GM18502 (cell line): ENCODE data around the gene CNGB1.
"Not testable (repeated sequence)": the region's sequence is repeated elsewhere in the genome, so short reads cannot be mapped to it uniquely, and the experiment has no call there.

Source experiments
- ATAC-seq: cut with Tn5 transposase; IDR thresholded peaks from one replicate; pipeline ENCODE4 v1.9.1; 2021; ENCODE audit warnings: mild to moderate bottlenecking; ENCODE audit not compliant: unreplicated experiment, poor library complexity

CNGB1 gene

DNA sequence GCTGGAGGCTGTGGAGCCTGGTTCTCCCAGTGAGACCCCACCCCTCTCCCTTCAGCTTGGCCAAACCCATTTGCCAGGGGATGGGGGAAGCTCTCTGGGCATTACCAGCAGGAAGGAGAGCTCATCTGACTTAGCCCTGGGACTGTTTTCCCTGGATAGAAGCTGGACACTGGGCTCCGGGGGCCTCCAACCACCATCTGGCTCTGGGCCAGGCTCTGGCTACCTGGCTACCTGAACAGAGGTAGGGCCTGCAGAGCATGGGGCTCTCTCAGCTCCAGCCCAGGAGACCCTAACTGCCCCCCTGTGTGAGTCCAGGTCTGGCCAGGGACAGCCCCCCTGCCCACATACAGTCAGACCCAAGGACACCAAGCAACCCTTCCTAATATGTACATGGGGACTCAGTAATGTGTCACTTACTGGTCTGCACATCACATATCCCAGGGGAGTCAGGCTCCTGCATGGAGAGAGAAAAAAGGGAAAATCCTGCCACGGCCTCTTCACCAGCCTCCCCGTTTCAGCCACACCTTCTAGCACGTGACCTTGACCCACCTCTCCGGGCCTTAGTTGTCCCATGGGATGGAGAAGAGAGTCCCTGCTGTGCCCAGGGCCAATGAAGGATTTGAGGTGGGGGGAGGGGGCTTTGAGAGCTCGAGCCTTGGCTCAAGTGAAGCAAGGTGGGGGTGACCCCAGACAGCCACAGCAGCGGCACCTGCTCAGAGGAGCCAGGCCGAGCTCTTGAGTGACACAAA lies 13.8 kb downstream of the CNGB1 start:
- no peak for ATAC-seq

DNA sequence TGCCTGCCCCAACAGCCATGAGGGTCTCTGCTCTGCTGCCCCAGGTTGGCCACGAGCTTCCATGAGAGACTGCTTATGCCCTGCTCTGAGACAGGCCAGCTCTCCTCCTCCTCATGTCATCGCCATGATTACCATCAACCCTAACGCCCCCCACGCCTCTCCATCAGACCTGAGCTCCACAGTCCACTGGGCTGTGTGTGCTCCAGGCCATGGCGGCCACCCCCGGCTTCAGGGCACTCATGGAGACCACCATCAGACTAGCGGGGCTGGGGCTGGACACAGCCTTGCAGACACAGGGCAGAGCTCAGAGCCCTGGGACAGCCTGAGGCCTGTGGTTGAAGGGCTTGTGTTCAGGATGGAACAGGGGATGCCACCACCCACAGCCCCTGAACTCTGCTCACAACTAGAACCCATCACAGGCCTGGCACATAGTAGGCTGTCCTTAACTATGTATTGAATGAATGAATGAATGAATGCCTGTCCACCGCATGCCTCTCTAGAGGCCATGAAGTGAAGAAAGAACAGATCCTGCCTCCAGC lies 14.6 kb downstream of the CNGB1 start:
- no peak for ATAC-seq

DNA sequence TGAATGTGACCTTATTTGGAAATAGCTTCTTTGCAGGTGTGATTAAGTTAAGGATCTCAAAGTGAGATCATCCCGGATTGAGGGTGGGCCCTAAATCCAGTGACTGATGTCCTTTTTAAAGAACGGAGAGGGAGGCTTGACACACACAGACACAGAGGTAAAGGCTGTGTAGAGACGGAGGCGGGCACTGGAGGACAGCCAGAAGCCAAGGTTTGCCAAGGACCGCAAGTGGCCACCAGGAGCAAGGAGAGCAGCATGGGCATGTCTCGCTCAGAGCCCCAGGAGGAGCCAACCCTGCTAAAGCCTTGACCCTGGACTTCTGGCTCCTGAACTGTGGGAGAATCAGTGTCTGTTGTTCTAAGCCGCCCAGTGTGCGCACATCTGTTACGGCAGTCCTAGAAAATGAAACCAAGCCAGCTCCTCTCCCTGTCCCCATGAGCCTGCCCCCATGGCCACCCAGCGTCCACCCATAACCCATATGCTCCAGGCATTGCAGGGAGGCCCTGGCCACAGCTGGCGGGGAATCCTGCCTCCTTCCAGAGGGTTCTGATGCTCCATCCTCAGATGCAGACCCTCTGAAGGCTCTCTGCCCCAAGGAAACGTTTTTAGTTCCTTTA lies 15.2 kb downstream of the CNGB1 start:
- ATAC-seq = no peak

DNA sequence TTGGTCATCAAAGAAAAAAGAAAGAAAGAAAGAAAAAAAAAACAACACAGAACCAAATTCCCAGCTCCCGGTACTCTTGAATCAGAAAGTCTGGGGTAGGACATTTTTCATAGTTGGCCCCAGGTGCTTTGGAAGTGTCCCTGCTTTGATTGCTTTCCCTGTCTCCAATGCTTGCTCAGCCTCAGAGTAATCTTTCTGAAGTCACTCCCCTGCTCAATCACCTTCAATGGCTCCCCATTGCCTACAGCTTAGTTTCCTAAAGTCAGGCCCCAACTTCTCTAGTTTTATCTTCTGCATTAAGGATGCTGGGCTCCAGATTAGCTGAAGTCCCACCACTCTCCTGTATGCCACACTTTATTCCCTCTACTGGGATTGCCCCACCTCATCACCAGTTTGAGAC lies 17.1 kb downstream of the CNGB1 start:
- ATAC-seq = no peak

DNA sequence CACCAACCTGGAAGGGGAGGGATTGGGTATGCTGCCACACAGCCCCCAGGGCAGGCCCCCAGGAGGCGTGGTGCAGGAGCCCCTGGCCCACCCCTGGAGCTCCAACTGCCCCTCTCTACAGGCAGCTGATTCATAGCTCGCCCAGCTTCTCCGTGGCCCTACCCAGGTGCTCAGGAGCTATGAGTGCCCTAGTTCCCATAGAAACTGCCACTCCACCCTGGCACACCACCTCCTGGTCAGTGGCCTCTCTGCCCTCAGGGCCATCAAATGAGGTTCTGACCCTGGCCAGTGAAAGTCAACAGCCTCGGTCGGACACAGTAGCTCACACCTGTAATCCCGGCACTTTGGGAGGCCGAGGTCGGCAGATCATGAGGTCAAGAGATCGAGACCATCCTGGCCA lies 18.0 kb downstream of the CNGB1 start:
- ATAC-seq = no peak

DNA sequence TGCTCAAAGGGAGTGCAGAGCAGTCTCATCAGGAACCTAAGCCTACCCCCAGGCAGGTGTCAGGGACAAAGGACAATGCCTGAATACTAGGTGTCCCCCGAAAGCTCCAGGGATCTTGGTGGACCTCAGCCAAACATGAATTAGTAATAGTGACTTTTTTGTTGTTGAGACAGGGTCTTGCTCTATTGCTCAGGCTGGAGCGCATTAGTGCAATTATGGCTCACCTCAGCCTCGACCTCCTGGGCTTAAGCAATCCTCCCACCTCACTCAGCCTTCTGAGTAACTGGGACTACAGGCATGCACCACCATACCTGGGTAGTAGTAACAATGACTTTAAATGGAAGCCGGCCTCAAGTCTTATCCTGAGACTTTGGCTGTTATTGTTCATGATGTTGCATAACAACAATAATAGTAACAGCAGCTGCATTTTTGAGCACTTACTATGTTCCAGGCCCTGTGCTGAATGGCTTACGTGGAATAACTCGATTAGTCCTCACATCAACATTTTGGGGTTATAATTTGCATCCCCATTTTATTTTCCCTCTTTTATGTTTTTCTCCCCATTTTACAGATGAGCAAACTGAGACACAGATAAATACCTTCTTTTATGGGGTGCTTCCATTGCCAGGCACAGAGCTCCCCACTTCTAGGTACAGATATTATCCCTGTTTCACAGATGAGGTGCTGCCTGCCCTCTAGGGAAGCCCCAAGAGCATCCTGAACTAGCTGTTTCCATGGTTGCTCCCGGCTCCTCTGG lies 19.5 kb downstream of the CNGB1 start:
- ATAC-seq = no peak

DNA sequence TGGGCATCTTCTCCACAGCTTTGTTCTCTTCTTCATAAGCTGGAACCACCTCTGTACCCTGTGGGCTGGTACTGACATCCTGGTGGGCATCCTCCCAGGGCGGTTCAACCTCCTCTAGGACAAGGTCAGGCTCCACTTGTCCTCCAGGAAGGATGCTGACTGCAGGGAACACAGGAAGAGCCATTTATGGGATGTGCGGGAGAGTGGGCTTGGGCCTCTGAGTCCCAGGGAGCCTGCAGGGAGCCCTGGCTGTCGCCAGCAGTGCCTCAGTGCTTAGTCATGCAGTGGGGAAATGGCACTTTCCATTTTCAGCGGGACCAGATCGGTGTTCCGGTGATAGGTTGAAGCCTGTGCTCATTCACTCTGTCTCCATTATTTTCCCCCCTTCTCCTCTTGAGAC lies 20.5 kb downstream of the CNGB1 start:
- no peak for ATAC-seq

DNA sequence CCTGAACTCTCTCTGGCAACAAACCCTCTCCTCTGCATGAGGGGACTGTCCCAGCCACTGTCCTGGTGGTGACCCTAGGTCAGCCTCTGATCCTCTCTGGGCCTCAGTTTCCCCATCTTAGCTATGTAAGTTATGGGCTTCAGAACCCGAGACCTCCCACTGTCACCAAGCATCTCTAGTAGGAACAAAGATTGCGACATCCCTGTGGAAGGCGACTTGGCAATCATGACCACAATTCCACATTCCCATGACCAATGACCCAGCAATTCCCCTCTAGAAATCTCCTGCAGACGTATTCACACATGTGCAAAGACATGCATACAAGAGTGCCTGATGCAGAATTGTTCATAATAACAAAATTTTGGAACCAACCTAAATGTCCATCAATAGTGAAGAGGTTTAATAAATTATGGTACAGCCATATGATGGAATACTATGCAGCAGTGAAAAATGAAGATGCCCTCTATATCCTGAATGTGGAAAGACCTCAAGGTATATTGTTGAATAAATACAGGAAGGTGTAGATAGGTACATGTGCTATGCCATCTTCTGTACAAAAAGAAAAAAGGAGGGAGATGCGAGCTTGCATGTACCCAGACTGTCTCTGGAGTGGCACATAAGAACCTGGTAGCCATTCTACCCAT lies 21.2 kb downstream of the CNGB1 start:
- no peak for ATAC-seq

DNA sequence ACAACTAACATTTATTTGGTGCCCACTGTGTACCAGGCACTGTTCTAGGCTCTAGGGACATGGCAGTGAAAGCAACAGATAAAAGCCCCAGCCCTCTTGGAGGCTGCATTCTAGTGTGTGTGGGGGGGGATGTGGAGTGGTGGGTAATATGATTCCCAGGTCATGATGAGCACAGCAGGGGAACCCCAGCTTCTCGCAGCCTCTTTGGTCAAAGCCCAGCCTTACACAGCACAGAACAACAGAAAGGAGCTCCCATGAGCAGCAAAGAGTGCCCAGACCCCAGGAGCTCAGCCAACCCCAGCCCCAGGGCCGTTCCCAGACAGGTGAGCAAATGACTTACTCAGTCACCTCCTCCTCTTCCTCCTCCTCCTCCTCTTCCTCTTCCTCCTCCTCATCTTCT lies 21.9 kb downstream of the CNGB1 start:
- ATAC-seq = no peak

DNA sequence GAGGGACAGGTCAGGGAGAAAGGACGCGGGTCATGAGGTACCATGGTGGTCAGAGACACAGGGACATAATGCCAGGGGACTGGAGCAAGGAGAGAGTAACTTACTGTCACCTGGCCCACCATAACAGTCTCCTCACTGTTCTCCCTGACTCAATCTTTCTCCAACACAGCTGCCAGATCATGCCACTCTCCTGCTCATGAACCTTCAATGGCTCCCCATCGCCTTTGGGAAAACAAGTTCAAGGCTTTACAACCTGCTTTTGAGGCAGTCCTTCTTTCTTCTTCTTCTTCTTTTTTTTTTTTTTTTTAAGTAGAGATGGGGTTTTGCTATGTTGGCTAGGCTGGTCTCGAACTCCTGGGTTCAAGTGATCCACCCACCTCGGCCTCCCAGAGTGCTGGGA lies 22.9 kb downstream of the CNGB1 start:
- ATAC-seq = no peak

DNA sequence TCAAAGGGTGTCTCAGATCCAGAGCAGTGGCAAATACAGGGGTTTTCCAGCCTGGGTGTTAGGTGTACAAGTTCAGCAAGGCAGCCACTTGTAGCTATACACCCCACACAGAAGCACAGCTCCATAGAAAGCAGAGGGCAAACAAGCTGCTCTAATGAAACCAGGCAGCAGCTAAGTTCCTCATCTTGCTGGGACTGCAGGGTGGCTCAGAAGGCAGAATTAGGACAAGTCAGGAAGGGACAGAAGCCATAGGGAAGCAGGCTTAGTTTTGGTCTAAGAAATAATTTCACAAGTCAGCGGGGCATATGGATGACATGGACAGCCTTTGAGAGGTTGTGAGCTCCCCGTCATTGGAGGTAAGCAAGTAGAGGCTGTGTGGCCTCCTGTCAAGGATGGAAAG lies 23.7 kb downstream of the CNGB1 start:
- no peak for ATAC-seq

DNA sequence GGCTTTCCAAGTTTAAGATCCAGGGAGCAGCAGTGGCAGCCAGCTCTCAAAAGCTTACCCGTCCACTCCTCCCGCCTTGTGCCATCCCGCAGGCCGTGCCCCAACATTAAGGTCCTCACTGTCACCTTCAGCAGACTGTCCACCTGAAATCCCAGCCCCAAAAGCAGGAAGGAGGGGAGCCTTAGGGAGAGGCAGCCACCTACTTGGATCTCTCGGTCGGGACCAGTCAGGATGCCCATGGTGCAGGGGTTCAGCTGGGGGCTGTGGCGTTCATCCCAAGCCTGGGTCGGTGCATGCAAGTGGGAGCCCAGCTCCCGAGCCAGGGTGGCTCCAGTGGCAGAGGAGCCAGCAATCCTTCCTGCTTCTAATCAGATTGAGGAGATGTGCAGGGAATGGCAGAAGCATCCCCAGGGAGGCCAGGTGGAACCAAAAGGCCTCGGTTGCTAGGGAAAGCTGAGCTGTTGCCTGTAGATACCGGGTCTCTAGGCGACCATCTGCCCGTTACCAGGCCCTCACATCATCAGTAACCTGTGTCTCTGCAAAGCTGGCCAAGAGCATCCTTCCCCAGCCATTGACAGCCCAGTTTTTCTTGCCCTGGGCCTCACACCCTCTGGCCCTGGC lies 24.6 kb downstream of the CNGB1 start:
- ATAC-seq = no peak

DNA sequence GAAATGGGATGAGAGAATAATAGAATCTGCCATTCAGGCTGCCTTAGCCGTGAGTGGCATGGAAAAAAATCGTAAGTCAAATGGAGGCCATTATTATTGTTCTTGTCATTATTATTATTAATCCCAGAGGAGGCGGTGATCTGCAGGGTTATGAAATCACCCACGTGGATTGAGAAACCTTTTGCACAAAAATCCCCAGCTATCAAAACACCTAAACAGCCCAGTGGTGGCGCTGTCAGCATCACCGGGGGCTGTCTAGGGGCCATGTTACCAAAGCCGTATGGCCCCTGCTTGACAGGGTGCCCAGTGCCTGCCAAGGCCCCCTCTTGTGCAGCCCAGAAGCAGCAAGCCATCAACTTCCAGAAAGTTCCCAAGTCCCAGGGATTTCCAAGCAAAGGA lies 25.2 kb downstream of the CNGB1 start:
- ATAC-seq = no peak

DNA sequence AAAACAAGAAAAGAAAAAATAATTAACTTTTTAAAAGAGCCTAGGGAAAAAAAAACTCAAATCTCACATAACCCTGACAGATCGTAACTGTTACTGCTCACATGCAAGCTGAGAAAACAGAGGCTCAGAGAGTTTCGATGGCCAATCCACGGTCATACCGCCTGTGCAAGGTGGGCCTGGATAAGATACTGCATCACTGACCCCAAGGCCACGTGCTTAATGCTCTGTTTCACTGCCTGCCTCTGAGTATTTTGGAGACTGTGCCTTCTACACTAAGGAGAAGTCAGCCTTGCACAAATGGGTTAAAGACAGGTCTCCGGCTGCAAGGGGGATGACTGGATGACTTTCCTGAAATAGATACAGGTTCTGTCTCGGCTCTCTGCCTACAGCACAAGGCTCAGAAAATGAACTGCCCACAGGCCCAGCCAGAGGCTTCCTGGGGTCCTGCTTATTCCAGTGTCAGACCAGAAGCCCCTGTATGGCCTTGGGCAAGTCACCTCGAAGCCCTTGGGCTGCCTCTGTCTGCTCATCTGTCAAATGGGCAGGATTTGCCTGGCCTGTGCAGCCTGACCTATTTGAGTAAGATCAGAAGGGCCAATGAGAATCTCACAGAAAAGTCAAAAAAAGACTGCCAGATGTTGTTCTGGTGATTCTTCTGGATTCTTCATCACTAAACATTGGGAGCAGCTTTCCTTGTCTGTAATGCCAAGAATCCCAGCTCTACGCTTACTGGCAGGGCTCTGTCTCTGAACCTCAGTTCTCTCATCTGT lies 25.8 kb downstream of the CNGB1 start:
- no peak for ATAC-seq

DNA sequence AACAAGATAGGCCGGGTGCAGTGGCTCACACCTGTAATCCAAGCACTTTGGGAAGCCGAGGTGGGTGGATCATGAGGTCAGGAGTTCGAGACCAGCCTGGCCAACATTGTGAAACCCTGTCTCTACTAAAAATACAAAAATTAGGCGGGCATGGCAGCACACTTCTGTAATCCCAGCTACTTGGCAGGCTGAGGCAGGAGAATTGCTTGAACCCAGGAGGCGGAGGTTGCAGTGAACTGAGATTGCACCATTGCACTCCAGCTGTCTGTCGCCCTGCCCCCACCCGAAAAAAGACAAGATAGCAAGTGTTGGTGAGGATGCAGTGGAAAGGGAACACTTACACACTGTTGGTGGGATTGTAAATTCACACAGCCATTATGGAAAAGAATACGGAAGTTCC lies 27.5 kb downstream of the CNGB1 start:
- not testable (repeated sequence) for ATAC-seq

DNA sequence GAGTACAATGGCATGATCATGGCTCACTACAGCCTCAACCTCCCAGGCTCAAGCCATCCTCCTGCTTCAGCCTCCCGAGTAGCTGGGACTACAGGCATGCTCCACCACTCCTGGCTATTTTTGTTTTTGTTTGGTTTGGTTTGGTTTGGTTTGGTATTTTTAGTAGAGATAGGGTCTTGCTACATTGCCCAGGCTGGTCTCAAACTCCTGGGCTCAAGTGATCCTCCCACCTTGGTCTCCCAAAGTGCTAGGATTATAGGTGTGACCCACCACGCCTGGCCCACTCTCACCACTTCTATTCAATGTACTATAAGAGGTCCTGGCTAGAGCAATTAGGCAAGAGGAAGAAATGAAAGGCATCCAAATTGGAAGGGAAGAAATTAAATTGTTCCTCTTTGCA lies 29.0 kb downstream of the CNGB1 start:
- ATAC-seq = not testable (repeated sequence)

DNA sequence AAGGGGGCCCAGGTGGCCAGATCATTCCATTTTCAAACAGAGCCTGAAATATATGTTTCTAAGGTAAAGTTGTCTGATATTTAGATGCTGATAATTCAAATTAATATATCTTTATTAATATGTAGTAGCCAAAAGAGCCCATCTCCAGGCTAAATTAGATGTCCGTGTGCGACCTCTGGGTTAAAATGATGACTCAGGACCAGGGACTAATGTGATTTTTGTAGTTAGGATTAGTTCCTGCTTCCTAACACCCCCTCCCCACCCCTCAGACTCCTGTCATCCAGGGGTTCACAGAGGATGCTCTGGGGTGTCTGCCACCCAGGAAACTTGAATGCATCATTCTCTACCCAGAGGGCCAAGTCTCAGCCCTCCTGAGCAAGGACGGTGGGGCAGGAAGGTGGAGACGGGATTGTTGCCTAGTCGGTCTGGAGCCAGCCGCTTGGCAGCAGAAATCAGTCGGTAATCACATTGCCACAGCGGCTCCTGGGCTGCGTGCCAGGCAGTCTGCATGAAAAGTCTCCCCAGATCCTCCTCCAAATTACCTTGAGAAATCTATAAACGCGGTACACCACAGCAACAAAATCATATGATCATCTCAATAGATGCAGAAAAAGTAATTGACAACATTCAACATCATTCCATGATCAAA lies 29.8 kb downstream of the CNGB1 start:
- ATAC-seq = no peak

DNA sequence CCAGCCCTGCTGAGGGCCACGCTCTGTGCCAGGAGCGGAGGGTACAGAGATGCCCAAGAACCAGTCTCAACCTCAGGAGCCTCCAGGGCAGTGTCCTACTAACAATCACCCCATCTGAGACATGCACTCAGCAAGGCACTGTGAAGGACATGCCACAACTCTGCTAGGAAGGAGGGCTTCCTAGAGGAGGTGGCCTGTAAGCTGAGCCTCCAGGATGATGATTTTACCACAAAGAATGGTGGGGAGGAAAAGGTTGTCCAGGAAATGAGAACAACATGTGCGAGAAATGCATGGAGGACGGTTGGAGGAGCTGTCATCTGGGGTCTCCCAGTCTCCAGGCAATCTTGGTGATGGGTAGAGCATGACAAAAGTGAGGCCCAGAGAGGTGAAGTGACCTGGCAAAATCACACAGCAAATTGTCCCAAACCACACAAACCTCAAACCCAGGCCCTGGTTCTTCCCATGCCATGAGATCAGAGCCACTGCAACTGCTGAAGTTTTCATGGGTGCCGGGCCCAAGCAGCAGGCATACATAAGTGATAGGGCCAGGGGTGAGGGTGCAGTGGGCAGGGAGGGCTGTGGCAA lies 30.5 kb downstream of the CNGB1 start:
- no peak for ATAC-seq

DNA sequence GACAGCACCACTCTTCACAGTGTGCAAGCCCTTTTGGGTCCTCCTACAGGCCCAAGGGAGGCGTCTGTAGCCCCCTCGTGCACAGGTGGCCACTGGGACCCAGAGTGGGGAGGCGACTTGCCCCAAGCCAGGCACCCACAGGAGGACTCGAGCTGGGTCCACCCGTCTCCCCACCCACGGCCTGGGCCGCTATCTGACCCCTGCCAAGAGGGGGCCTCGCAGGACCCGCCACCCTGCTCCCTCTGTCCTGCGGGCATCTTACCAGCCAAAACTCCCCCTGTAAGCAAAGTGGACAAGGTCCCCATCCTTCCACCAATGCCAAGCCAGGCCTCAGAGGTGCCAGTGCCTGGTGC lies 31.1 kb downstream of the CNGB1 start:
- no peak for ATAC-seq
